HG03558 (cell line): ENCODE results near the gene PDCD1LG2.

Source experiments
- ATAC-seq: cut with Tn5 transposase; IDR thresholded peaks from one replicate; pipeline ENCODE4 v1.9.1; 2021; ENCODE audit warnings: moderate number of reproducible peaks; ENCODE audit not compliant: unreplicated experiment; ENCODE audit errors: extremely low read depth

The PDCD1LG2 gene

GRCh38 chr9:5518937-5519319 is 8.6 kb downstream of the PDCD1LG2 start:
- ATAC-seq: no peak

- no peak for ATAC-seq
These were observed 13.8 kb downstream of the PDCD1LG2 start for GRCh38 chr9:5524090-5524489.

- ATAC-seq: no peak
These were observed 19.4 kb downstream of the PDCD1LG2 start for GRCh38 chr9:5529683-5530221.

- no peak for ATAC-seq
These were observed 21.0 kb downstream of the PDCD1LG2 start for GRCh38 chr9:5531101-5531882.

GRCh38 chr9:5532306-5532705 is 22.0 kb downstream of the PDCD1LG2 start:
- no peak for ATAC-seq

GRCh38 chr9:5532790-5533189 is 22.5 kb downstream of the PDCD1LG2 start:
- ATAC-seq: no peak

- ATAC-seq: no peak
These were observed 26.4 kb downstream of the PDCD1LG2 start for GRCh38 chr9:5536684-5537083.

- ATAC-seq: no peak
These were observed 33.8 kb downstream of the PDCD1LG2 start for GRCh38 chr9:5543875-5544702.

- ATAC-seq: no peak
These were observed 39.6 kb downstream of the PDCD1LG2 start for GRCh38 chr9:5549658-5550650.

GRCh38 chr9:5551368-5552150 is 41.2 kb downstream of the PDCD1LG2 start:
- ATAC-seq: no peak

GRCh38 chr9:5552301-5552700 is 42.0 kb downstream of the PDCD1LG2 start:
- no peak for ATAC-seq

GRCh38 chr9:5553211-5553610 is 42.9 kb downstream of the PDCD1LG2 start:
- no peak for ATAC-seq

GRCh38 chr9:5554254-5554653 is 43.9 kb downstream of the PDCD1LG2 start:
- no peak for ATAC-seq

- ATAC-seq: no peak
These were observed 45.9 kb downstream of the PDCD1LG2 start for GRCh38 chr9:5556101-5556705.

GRCh38 chr9:5557606-5558587 is 47.6 kb downstream of the PDCD1LG2 start:
- ATAC-seq: peak; percentile 39

GRCh38 chr9:5559659-5560058 is 49.3 kb downstream of the PDCD1LG2 start:
- ATAC-seq: no peak

- ATAC-seq: no peak
These were observed 50.2 kb downstream of the PDCD1LG2 start for GRCh38 chr9:5560443-5561100.
